ENCODE results near the gene ITGB5. TPM values are rescaled to one million over a fixed set of nuclear protein-coding genes. Genes with fewer than 3 reads are reported as not detected.
A peak's percentile ranks its signal among the peaks of the same experiment; 100 is the strongest.
"Not testable (repeated sequence)": the region's sequence is repeated elsewhere in the genome, so short reads cannot be mapped to it uniquely, and the experiment has no call there.

Gene ITGB5
- total RNA-seq, 1 donor from 2014 or later, result 156 TPM

- TF ChIP-seq CTCF (IDR thresholded peaks at IDR 0.05), result no peak
- no peak for TF ChIP-seq POLR2AphosphoS5 (IDR thresholded peaks at IDR 0.05; ENCODE audit: insufficient read depth in 1 of 2, low read depth in 1 of 2)
- no peak for TF ChIP-seq POLR2A (IDR thresholded peaks at IDR 0.05)
- intact Hi-C loops (cut with DNase I), result no loop called here
- Histone ChIP-seq H3K4me1 (peaks cover 72% of the 10 kb centered on the region), H3K4me3 (no peak overlapping the region), H3K36me3 (peaks cover 0 to 16% of the 10 kb centered on the region in 2 donors), H3K27ac (peak overlapping the region; percentile 89), H3K9me3 (no peaks in the 10 kb centered on the region), H3K27me3 (no peaks in the 10 kb centered on the region)
- DNase-seq (ENCODE audit: extremely low spot score in 2 of 2), result no peak
Observed at GRCh38 chr3:124791142-124791541, 96.0 kb downstream of the ITGB5 start.

DNA sequence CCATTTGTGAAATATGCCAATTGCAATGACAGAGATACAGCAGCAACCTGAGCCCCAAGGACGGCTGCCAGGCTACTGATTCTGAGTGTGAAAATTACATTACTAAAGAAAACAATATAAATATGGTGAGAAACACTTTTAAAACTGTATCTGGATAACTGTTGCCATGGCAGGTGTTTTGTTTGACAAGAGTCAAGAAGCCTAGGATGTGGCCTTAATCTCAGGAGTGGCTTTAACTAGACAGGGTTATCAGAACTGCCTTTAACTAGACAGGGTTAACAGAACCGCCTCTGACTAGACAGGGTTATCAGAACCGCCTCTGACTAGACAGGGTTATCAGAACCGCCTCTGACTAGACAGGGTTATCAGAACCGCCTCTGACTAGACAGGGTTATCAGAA lies 98.1 kb downstream of the ITGB5 start:
- intact Hi-C loops (cut with DNase I); H3K27me3 ChIP-seq; H3K9me3 ChIP-seq; DNase-seq (ENCODE audit: extremely low spot score in 2 of 2); H3K36me3 ChIP-seq; H3K4me3 ChIP-seq: not testable (repeated sequence)
- H3K27ac ChIP-seq, result peak overlapping the region; percentile 84
- peaks cover 72% of the 10 kb centered on the region for H3K4me1 ChIP-seq

GRCh38 chr3:124788254-124788745 lies 98.9 kb downstream of the ITGB5 start:
- peaks cover 64% of the 10 kb centered on the region for H3K4me1 ChIP-seq
- no peak overlapping the region for H3K4me3 ChIP-seq
- H3K27ac ChIP-seq, result peak overlapping the region; percentile 84
- no peaks in the 10 kb centered on the region for H3K27me3 ChIP-seq
- no peak for DNase-seq (ENCODE audit: extremely low spot score in 2 of 2)
- H3K9me3 ChIP-seq, result no peaks in the 10 kb centered on the region
- no peaks in the 10 kb centered on the region for H3K36me3 ChIP-seq
- TF ChIP-seq POLR2AphosphoS5 (IDR thresholded peaks at IDR 0.05; ENCODE audit: insufficient read depth in 1 of 2, low read depth in 1 of 2) (no peak), CTCF (IDR thresholded peaks at IDR 0.05) (no peak), POLR2A (IDR thresholded peaks at IDR 0.05) (no peak)
- intact Hi-C loops (cut with DNase I), result no loop called here

DNA sequence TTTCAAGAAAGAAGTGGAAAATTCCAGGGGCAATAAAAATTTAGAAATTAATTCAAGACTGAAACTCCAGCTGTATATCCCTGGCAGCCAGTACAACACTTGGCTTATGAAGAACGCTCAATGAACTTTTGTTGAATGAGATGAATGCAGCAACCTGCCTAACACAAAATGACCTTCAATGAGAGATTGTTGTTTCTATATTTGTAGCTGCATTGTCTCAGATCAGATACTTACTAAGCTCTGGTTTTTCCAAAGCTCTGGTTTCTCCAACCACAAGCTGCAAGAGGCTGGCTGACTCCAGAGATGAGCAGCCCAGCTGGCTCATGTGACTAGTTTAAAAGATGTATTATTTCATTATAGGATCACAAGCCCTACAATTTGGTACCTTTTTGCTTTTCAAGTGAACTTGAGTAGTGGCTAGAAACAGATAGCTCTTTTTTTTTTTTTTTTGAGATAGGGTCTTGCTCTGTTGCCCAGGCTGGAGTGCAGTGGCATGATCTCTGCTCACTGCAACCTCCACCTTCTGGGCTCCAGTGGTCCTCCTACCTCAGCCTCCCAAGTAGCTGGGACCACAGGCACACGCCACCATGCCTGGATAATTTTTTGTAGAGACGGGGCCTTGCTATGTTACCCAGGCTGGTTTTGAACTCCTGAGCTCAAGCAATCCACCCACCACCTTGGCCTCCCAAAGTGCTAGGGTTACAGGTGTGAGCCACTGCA lies 99.5 kb downstream of the ITGB5 start:
- Histone ChIP-seq H3K36me3 (no peaks in the 10 kb centered on the region), H3K9me3 (no peaks in the 10 kb centered on the region), H3K4me3 (no peak overlapping the region), H3K27me3 (no peaks in the 10 kb centered on the region), H3K4me1 (peaks cover 58% of the 10 kb centered on the region), H3K27ac (peak overlapping the region; percentile 84)
- TF ChIP-seq CTCF (IDR thresholded peaks at IDR 0.05) (no peak), POLR2A (IDR thresholded peaks at IDR 0.05) (no peak), POLR2AphosphoS5 (IDR thresholded peaks at IDR 0.05; ENCODE audit: insufficient read depth in 1 of 2, low read depth in 1 of 2) (no peak)
- no peak for DNase-seq (ENCODE audit: extremely low spot score in 2 of 2)
- intact Hi-C loops (cut with DNase I), result no loop called here

- Histone ChIP-seq H3K36me3 (no peaks in the 10 kb centered on the region), H3K4me3 (no peak overlapping the region), H3K27me3 (no peaks in the 10 kb centered on the region), H3K4me1 (peaks cover 56% of the 10 kb centered on the region), H3K27ac (peak overlapping the region; percentile 84), H3K9me3 (no peaks in the 10 kb centered on the region)
- no peak for DNase-seq (ENCODE audit: extremely low spot score in 2 of 2)
- no peak for TF ChIP-seq POLR2A (IDR thresholded peaks at IDR 0.05)
- peak in 1 of 2 donors; percentile 26 for TF ChIP-seq POLR2AphosphoS5 (IDR thresholded peaks at IDR 0.05; ENCODE audit: insufficient read depth in 1 of 2, low read depth in 1 of 2)
- peak in 2 of 3 experiments; percentile 33 to 34 for TF ChIP-seq CTCF (IDR thresholded peaks at IDR 0.05)
- intact Hi-C loops (cut with DNase I), result no loop called here
Observed at GRCh38 chr3:124786511-124787241, 100.5 kb downstream of the ITGB5 start.
